Stimulated activated CD4-positive, alpha-beta T cell treated with anti-CD3 and anti-CD28 coated beads, Interleukin-2, amount 100 ng/mL, for 48 hours (primary cell): Measurements from ENCODE around the gene SPDYE4.
"Not testable (repeated sequence)": the region's sequence is repeated elsewhere in the genome, so short reads cannot be mapped to it uniquely, and the experiment has no call there.

Source experiments
- DNase-seq, 2 donors: peaks; one replicate each; pipeline ENCODE4 v3.0.0-alpha.2; 2020

The SPDYE4 gene, protein sequence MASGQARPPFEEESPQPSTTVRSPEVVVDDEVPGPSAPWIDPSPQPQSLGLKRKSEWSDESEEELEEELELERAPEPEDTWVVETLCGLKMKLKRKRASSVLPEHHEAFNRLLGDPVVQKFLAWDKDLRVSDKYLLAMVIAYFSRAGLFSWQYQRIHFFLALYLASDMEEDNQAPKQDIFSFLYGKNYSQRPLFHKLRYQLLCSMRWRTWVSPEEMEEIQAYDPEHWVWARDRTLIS

DNA sequence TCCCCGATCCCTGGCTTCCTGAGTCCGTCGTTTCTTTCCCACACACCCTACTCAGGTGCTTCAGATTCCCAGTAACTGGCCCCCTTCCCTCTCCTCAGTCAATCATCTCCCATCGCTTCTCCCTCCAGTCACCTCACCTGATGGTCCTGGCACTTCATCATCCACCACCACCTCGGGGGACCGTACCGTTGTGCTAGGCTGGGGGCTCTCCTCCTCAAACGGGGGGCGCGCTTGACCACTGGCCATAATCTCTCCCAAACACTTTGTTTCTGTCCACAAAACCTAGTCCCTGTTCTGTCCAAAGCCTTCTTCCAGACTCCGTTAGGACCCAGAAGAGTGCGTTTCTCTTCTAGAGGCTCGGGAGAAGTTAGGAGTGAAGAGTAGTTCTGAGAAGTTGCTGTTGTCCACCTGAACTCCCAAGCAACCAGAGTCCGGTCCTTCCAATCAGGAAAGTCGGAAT is at the start of gene SPDYE4:
TSS of gene SPDYE4 (minus strand) at position 410 of the 460 bp plus-strand sequence. CDS start at position 246, 164 bp downstream.
- DNase-seq = no peak

DNA sequence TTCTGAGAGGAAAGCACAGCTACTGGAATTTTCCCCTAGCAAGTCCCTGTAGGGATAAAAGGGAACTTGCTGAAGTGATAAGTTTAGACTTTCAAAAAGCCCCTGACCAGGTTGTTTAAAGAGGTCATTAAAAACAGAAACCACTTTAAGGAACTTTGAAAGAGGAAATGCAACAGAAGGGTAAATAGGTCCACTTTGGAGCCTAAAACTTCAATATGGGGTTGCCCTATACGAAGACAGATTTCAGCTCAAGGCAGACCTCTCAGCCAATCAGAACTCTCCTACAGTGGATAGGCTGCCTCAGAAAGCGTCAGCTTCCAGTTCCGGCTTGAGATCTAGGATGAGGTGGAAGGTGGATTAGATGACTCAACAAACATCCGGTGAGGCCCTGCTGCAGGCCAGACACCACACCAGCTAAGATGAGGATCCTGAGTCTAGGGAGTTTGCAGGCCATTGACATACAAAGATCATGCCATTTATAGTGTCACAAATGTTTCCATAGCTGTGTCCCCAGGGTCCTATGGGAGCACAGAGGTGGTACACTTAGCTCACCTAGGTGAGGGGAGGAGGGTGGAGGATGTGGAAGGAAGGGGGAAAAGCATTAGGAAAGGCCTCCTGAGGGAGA is 48.7 kb upstream of the SPDYE4 start:
- DNase-seq = no peak

DNA sequence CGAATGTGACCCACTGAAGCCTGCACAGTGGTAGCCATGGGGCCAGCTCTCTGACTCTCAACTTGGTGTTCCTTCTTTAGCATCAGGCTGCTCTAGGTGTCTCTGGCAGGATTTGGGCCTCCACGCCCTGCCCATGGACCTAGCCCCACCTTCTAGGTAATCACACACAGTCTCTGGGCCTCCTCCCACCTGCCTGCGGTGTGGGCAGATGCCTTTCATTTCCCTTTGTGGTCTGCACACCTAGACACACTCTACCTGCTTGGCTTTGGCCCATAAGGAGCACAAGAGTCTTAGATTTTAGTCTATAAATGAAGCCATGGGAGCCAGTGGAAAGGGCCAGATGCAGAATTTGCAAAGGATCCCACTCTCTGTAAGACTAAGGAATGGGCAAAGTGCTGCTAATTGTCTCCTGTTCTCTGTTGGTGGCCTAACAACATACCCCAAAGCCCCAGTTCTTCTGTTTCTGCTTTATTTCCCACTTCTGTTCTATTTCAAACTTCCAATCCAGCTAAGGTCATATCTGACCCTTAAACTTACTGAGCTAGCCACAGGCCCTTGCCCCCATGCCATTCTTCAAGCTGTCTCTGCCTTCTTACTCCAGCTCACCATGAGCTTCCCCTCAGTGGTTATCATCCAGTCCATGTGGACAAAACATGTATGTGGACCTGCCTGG is 48.0 kb upstream of the SPDYE4 start:
- no peak for DNase-seq

DNA sequence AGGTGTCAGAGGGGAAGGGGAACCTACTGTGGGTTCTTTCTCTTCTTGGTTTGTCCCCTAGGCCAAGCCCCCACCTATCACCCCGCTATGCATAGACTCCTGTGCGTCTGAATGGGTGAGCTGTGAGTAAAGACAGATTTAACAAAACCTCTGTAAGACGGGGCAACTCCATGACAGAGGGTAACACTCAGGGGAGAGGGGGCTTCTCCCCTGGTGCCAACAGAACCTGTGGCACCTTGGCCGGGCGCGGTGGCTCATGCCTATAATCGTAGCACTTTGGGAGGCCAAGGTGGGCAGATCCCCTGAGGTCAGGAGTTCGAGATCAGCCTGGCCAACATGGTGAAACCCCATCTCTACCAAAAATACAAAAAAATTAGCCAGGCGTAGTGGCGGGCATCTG is 47.0 kb upstream of the SPDYE4 start:
- DNase-seq = not testable (repeated sequence)

DNA sequence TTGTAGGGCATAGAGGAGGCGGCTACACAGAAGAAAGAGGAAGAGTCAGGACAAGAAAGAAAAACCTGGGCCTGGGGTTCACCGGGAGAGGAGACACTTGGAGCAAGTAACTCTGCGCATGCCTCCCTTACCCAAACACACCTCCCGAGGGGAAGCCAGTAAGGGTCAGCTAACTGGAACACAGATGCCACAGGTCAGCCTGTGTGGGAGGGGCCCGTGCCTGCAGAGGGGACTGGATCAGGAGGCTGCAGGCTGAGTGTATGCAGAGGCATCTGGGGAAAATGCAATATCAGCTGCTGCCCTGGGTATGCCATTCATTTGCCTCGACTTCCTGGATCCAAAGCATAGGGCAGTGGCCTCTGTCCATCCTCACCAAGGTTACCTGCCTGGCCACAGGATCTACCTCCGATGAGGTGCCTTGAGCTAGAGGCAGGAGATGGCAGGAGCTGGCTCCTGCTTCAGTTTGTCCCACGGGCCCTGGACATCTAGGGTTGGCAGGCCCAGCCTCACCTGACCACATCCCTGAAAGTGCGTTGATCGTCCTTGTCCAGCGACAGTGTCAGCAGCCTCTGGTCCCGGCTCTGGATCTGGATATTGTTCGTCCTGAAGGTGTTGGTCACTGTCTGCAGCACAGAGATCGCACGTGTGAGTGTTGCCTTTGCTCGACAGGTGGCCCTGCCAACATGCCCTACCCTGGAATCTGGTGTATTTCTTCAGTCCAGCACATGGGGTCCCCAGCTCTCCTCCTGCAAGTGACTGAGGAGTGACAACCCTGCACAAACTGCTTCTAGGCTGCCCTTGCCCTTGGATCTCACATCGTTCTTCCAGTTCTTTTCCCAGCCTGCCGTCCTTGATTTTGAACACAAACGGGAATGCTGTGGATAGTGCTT is 45.4 kb upstream of the SPDYE4 start:
- no peak for DNase-seq

DNA sequence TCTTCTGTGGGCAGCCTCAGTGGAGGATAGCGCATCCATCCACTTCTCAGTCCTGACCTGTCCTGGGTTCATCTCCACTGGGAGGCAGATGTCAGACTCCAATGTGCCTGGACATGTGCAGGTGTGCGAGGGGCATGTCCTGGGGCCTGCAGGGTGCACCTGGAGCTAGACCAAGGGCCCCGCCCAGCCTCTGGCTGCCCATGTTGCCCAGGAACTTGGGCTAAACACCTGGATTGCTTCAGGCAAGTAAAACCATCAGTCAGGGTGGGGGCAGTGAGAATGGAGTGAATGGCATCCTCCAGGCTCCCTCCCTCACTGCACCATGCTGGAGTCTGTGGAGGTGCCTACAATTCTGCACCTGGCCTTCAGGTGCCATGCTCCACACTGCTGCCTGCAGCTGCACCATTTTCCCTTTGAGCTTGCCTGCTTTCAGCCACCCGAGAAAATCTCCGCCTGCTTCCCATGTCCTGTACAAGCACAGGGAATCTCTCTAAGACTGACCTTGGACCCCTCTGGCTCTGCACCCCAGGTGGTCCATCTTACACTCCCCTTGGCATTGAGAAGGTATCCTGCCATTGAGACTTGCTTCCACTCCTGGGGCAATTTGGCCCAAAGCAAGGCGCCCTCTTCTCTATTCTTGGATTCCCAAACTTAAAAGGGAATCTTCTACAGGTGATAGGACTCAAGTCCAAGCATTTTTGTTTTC is 42.9 kb upstream of the SPDYE4 start:
- DNase-seq = no peak

DNA sequence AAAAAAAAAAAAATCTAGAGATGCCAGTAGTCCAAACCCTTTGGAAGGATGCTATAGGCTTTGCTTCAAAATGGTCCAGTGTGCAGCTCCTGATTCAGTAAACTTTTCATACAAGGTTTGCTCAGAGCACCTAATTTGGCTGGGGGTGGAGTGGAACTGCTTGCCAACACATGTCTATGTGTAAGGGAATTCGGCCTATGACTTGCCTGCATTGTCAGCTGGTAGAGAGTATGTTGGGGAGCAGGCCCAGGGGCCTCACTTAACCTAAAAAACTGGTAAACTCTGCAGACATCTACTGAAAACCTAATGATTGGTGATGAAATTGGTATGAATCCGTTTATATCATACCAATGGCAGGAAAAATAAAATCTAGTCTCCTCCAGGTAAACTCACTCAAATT is 42.3 kb upstream of the SPDYE4 start:
- no peak for DNase-seq

DNA sequence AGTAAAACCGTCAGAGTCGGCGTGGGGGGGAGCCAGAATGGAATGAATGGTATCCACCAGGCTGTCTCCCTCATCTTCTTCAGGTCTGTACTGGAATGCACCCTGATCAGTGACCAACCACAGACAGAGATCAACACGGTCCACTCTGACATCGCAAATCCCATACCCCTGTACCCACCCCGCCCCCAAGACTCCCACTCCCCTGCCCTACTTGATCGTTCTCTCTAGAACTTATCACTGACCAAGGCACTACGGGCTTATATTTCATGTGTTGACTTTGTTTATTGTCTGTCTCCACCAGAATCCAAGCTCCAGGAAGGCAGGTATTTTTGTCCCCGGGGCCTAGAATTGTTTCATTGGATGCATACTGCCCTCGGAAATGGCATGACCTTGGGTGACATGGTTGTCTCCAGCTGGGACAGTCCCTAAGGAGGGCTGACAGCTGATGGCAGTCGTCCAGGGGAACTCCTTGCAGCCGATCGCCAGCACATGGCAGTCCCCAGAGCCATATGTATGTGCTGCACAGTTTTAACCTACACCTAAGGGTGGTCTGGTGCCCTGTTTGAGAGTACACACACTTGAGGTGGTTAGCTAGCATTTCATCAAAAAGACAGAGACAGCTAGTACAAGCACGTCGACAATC is 41.3 kb upstream of the SPDYE4 start:
- no peak for DNase-seq

DNA sequence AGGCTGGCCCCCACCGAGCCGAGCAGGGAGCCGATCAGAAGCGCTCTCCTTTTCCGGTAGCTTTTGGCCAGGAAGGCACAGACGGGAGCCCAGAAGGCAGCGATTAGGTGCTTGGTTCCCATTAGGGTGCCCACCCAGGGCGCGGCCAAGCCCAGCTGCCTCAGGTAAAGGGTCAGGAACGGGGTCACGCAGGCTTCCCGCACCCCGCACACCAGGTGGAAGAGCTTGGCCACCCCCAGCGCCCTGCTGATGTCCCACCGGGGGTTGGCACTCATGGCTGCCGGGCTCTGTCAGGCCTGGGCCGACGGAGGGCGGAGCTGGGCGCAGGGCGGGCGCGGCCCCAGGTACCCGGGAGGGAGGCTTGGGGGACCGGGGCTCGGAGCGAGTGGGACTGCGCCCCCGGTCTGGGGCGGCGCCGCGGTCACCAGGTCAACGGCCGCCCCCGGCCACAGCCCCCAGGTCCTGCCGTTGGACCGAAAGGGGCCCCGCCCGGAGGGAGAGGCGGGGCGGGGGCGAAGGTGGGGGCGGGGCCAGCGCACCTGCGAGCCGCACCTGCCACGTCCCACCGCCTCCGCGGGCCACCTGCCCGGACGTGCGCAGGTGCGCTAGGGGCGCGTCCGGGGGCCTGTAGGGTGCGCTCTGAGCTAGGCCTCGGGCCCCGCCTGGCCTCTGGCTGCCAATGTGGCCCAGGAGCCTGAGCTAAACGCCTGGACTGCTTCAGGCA is 40.7 kb upstream of the SPDYE4 start, which contains the start of gene MFSD6L:
TSS of gene MFSD6L (minus strand) at position 520 of the 724 bp plus-strand sequence. CDS start at position 275, 245 bp downstream.
- DNase-seq = no peak

DNA sequence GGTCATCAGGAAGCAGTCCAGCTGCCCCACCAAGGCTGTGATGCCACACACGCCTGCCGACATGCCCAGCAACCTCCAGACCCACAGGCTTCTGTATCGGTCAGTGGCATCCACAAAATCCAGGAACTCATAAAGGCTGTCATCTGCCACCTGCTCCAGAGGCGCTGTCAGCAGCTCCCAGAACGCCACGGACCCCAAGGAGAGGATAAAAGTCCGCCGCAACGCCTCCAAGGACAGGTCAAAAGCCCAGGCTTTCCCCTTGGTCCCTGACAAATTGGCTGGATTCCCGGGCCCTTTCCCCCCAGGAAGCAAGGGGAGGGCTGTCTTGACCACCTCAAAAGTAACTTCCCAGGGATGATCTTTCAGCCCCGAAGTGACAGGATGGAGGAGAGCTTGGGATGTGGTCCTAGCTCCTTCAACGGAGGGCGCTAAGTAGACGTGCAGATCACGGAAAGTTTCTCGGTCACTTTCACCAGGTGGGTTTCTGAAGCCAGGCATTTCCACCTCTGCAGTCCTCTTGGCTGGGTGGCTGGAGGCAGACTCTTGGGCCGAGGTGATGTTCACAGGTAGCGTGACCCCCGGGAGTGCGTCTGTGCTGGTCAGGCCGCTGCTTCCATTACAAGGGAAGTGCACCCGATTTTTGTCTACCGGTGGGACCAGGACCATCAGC is 40.0 kb upstream of the SPDYE4 start:
- DNase-seq = no peak

DNA sequence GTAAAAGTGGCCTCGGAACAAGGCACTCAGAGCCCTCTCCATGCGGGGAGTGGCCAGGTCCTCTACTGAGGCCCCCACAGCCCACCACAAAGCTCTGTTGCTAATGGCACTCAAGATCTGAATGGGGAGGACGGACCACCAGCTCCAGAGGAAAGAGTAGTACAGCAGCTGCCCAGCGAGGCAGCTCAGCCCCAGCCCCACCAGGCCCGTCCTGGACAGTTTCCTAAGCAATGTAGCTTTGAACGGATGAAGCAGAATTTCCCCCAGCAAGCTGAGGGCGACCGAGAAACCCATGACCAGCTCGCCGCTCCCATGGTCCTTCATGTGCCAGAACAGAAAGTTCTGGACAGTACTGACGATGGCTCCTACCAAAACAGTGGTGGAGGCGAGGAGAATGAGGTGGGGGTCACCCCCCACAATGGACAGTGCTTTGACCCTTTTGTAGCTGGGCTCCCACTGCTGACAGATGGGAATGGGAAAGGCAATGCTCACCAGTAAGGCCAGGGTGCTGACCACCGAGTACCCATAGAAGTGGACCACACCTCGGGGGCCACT is 39.4 kb upstream of the SPDYE4 start:
- no peak for DNase-seq

DNA sequence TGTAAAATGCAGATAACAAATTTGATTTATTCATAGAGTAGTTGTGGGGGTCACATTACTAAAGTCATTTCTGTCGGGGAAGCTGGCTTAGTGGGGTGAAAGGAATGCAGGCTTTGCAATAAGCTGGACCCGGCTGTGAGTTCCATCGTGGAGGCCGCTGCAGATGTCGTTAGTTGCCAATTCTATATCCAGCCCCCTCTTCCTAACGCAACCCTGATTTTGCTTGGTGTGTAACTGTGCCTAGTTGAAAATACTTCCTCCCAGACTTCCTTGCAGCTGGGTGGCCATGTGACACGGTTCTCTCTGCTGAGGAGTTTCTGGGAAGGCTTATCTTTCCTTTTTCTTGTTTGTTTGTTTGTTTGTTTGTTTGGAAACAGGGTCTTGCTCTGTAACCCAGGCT is 36.3 kb upstream of the SPDYE4 start:
- no peak for DNase-seq

DNA sequence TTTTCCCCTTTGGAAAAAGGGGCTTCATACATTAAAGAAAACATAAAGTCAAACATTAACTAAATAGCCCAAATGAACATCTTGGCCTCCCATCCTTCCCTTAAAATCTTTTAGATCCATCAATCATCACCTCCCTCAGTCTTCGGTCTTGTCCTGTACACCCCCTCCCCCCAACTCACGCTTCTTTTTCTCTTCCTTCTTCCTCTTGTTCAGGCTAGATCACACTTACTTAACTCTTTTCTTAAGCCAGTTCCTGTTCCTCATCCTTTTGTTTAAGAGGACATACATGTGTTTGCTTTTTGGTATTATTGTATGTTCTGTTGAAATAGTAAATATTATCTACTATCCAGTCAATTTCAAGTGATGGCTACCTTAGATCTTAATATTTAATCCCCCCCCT is 35.3 kb upstream of the SPDYE4 start:
- DNase-seq = no peak

DNA sequence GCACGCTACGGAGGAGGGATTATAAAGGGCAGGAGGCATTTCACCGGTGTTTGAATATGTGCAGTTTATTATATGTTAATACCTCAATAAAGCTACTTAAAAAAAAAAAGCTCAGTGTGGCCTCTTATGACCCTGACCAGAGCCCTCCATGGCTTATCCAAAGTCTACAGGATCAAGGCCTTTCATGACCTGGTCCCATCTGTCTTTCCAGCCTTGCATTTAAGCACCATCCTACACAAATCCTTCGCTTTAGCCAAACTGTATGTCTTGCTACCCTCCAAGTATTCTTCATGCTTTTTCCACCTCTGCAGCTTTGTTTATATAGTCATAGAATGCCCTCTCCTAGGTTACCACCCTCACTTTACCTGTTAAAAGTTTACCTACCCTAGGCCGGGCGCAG is 34.3 kb upstream of the SPDYE4 start:
- no peak for DNase-seq

DNA sequence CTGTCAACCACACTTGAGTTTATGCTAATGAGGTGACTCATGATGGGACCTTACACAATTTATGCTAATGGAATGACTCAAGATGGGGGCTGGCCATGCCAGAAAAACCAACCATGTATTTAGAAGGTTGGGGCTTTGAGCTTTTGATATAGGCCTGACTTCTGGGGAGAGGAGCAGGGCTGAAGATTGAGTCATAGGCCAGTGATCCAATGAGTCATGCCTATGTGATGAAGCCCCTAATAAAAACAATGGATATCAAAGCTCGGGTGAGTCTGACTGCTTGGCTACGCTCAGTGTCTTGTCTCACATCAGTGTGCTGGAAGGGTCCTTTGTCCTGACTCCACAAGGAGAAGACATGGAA is 33.5 kb upstream of the SPDYE4 start:
- DNase-seq = no peak

DNA sequence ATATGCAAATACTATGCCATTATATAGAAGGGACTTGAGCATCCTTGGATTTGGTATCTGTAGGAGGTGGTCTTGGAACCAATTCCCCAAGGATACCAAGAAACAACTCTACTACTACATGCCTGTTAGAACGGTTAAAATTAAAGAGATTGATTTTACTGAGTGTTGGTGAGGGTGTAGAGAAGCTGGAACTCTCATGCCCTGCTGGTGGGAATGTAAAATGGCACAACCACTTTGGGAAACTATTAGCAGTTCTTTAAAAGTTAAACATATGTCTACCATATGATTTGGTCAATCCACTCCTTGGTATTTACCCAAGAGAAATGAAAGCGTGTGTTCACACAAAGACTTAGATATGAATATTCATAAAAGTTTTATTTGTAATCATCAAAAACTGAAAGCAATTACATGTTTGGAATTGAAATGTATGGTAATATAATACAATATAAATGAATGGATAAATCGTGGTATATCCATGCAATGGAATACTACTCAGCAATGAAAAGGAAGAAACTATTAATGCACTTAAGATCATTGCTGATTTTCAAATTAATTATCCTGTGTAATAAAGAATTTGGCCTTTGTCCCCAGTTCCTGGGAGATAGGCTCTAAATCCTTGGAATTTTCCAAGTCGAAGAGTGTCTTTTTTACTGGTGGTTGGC is 33.0 kb upstream of the SPDYE4 start:
- DNase-seq = no peak

DNA sequence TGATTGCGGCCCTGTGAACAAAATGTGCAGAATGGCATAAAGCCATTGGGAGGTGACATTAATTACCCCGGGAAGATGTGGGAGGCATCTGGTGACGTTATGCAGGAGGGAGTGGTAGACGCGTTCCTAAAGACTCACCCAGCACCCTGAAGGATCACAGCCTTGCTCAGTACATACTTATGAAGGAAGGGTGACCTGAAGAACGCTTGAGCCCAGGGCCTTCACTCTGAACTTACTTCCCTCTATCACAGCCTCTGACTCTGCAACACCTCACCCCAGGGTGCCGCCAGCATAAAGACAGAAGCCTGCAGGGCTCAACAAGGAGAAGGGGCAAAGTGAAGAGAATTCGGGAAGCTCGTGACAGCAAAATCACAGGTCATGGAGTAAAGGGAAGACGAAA is 31.4 kb upstream of the SPDYE4 start:
- DNase-seq = no peak

DNA sequence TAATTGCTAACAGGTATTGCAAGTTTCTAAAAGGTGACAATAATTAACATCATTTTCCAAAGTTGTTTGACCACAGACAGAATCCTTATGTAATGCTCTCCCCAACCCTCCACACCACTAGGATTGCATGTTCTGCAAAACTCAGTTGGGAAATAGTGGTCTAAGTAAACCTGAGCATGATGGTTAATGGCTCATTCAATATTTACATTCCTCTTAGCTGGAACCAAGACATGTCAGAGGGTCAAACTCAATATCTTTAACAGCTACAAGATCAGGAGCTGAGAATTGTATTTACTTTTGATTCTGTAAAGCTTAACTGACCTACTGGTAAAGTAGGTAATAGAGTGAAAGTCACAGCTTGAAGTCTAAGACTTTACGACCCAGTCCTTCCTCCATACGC is 30.7 kb upstream of the SPDYE4 start:
- DNase-seq = no peak

DNA sequence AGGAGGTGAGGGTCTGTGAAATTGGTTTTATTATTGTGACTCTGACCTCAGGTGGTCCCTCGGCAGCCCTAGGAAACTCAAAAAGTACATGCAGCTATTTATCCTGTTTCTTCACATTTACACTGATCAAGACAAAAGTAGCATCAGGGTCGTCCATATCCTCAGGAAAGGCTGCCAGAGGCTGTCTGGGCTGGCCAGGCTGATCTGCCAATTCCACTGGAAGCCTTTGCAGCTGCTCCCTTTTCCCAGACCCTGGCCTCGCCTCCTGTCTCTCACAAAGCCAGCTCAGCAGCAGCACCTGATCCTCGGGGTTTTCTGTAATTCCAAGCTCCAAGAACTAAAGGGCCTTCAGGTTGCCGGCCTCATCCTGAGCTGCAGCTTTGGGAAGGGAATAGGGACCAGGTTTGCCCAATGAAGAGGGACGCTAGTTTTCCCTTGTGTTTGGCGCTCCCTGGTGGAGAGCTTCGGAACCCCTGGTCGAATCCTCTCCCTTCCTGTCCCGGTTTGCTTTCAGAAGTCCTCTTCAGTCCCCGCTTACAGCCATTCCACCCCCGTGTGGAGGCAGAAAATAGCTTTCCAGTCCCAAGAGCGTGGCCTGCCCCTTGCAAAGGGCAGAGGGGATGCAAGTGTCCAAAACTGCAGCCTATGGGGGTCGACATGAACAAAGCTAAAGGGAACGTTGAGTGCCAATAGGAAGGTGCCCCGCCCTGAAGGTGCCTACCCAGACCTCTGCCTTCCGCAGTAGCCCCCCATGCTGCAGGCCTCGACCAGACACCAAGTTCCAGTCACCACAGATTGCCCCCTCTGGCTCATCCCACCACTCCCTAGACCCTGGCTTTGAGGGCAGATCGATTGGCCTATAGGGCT is 27.4 kb upstream of the SPDYE4 start:
- peak; percentile 70 to 75 for DNase-seq
